ENCODE results near the gene OR2A5. TPM values are rescaled to one million over a fixed set of nuclear protein-coding genes. Genes with fewer than 3 reads are reported as not detected.

OR2A5 gene
- total RNA-seq, 1 donor from 2014 or later, result not detected

GRCh38 chr7:144069953-144070352, 21.2 kb downstream of the OR2A5 start:
- Mint-ChIP-seq H3K9me3 (ENCODE audit: unreplicated experiment) (no peaks in the 10 kb centered on the region), H3K36me3 (ENCODE audit: unreplicated experiment) (no peaks in the 10 kb centered on the region), H3K4me1 (ENCODE audit: low read depth, unreplicated experiment) (peaks cover 3% of the 10 kb centered on the region), H3K27me3 (ENCODE audit: unreplicated experiment) (no peaks in the 10 kb centered on the region), H3K4me3 (ENCODE audit: unreplicated experiment) (no peak overlapping the region), H3K27ac (ENCODE audit: unreplicated experiment) (no peak overlapping the region)
- TF ChIP-seq, protein P1, sequence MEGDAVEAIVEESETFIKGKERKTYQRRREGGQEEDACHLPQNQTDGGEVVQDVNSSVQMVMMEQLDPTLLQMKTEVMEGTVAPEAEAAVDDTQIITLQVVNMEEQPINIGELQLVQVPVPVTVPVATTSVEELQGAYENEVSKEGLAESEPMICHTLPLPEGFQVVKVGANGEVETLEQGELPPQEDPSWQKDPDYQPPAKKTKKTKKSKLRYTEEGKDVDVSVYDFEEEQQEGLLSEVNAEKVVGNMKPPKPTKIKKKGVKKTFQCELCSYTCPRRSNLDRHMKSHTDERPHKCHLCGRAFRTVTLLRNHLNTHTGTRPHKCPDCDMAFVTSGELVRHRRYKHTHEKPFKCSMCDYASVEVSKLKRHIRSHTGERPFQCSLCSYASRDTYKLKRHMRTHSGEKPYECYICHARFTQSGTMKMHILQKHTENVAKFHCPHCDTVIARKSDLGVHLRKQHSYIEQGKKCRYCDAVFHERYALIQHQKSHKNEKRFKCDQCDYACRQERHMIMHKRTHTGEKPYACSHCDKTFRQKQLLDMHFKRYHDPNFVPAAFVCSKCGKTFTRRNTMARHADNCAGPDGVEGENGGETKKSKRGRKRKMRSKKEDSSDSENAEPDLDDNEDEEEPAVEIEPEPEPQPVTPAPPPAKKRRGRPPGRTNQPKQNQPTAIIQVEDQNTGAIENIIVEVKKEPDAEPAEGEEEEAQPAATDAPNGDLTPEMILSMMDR (IDR thresholded peaks at IDR 0.05; ENCODE audit: partially characterized antibody, unreplicated experiment), result no peak
- no peak for DNase-seq

GRCh38 chr7:144074374-144074773, 25.6 kb downstream of the OR2A5 start:
- H3K36me3 Mint-ChIP-seq (ENCODE audit: unreplicated experiment), result no peaks in the 10 kb centered on the region
- H3K4me1 Mint-ChIP-seq (ENCODE audit: low read depth, unreplicated experiment), result peaks cover 6% of the 10 kb centered on the region
- TF ChIP-seq, protein P1 (IDR thresholded peaks at IDR 0.05; ENCODE audit: partially characterized antibody, unreplicated experiment), result no peak
- no peaks in the 10 kb centered on the region for H3K27me3 Mint-ChIP-seq (ENCODE audit: unreplicated experiment)
- H3K9me3 Mint-ChIP-seq (ENCODE audit: unreplicated experiment), result no peaks in the 10 kb centered on the region
- H3K4me3 Mint-ChIP-seq (ENCODE audit: unreplicated experiment), result no peak overlapping the region
- DNase-seq, result no peak
- H3K27ac Mint-ChIP-seq (ENCODE audit: unreplicated experiment), result no peak overlapping the region

DNA sequence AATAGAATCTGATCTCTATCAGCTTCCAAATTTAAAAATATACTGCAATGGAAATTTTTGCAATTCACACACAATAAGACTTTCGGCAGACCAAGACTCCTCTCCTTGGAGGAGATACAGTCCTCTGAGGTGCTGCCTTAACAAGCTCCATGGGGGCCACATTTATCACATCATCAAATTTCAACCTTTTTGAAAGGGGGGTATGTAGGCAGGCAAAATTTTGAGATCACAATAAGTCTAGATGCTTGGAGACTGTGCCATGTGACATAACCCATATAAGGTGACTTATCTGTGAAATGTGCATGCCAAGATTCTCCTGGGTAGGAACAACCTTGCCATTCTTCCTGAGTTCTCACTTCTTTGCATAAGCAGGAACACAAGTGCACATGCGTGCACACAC, 37.2 kb downstream of the OR2A5 start, which contains the start of gene OR2A12:
Gene OR2A12, plus strand, starts transcription at position 301 of the 400 bp plus-strand sequence. CDS start 8,830 bp downstream, outside the sequence.
- Mint-ChIP-seq H3K4me1 (ENCODE audit: low read depth, unreplicated experiment) (no peaks in the 10 kb centered on the region), H3K27ac (ENCODE audit: unreplicated experiment) (no peak within 1 kb of the TSS), H3K9me3 (ENCODE audit: unreplicated experiment) (no peaks in the 10 kb centered on the region)

GRCh38 chr7:144086730-144087129, 38.0 kb downstream of the OR2A5 start:
- no peaks in the 10 kb centered on the region for H3K36me3 Mint-ChIP-seq (ENCODE audit: unreplicated experiment)
- H3K4me3 Mint-ChIP-seq (ENCODE audit: unreplicated experiment), result no peak overlapping the region
- DNase-seq, result no peak
- no peaks in the 10 kb centered on the region for H3K27me3 Mint-ChIP-seq (ENCODE audit: unreplicated experiment)
- no peaks in the 10 kb centered on the region for H3K4me1 Mint-ChIP-seq (ENCODE audit: low read depth, unreplicated experiment)
- H3K27ac Mint-ChIP-seq (ENCODE audit: unreplicated experiment), result no peak overlapping the region
- no peaks in the 10 kb centered on the region for H3K9me3 Mint-ChIP-seq (ENCODE audit: unreplicated experiment)
- TF ChIP-seq, protein P1 (IDR thresholded peaks at IDR 0.05; ENCODE audit: partially characterized antibody, unreplicated experiment), result no peak

More for the DNA sequence above, 37.2 kb downstream of the OR2A5 start, which contains the start of gene OR2A12:
- TF ChIP-seq, protein P1 (IDR thresholded peaks at IDR 0.05; ENCODE audit: partially characterized antibody, unreplicated experiment), result no peak
- no peak within 1 kb of the TSS for H3K4me3 Mint-ChIP-seq (ENCODE audit: unreplicated experiment)
- H3K27me3 Mint-ChIP-seq (ENCODE audit: unreplicated experiment), result no peaks in the 10 kb centered on the region
- H3K36me3 Mint-ChIP-seq (ENCODE audit: unreplicated experiment), result no peaks in the 10 kb centered on the region
- no peak for DNase-seq

DNA sequence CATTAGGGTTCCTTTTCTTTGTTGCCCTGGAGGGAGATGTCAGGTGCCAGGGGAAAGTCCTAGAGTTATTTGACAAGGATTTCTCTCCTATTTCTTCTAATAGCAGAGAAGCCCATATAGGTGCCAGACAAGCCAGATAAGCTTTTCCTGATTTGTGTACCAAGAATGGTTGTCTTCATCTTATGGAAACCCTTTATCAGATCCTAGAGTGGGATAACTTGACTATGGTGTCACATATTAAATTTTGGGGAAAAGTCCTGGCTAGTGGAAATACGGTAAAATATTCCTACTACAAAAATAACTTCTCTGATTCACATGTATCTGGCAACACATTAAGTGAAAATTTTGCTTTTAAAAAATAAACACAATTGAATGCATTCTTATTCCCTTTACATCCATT, 38.5 kb downstream of the OR2A5 start:
- Mint-ChIP-seq H3K27me3 (ENCODE audit: unreplicated experiment) (no peaks in the 10 kb centered on the region), H3K4me1 (ENCODE audit: low read depth, unreplicated experiment) (no peaks in the 10 kb centered on the region)
- TF ChIP-seq, protein P1 (IDR thresholded peaks at IDR 0.05; ENCODE audit: partially characterized antibody, unreplicated experiment), result no peak

More for the DNA sequence above, 38.5 kb downstream of the OR2A5 start:
- H3K4me3 Mint-ChIP-seq (ENCODE audit: unreplicated experiment), result no peak overlapping the region
- no peaks in the 10 kb centered on the region for H3K36me3 Mint-ChIP-seq (ENCODE audit: unreplicated experiment)
- no peaks in the 10 kb centered on the region for H3K9me3 Mint-ChIP-seq (ENCODE audit: unreplicated experiment)
- no peak overlapping the region for H3K27ac Mint-ChIP-seq (ENCODE audit: unreplicated experiment)
- no peak for DNase-seq

Data from glutamatergic neuron (in vitro differentiated cells).